ENCODE data around the gene ZBP1.

GRCh38 chr20:57612436-57612835, 7.8 kb downstream of the ZBP1 start:
- TF ChIP-seq POLR2A (IDR thresholded peaks at IDR 0.05) (no peak), CTCF (IDR thresholded peaks at IDR 0.05) (no peak), EP300 (IDR thresholded peaks at IDR 0.05) (no peak)
